ENCODE data around the gene EHD3. TPM values are rescaled to one million over a fixed set of nuclear protein-coding genes. Genes with fewer than 3 reads are reported as not detected.
A peak's percentile ranks its signal among the peaks of the same experiment; 100 is the strongest.

The EHD3 gene
- total and polyA plus RNA-seq, 2 of the 8 experiments (the other 6 are each of a cell fraction or from before 2014, with no cell fraction given) = 9.3 to 12.0 TPM

- Histone ChIP-seq H2BK20ac (ENCODE audit: low read length) (no peak overlapping the region), H3K23ac (ENCODE audit: insufficient read length) (no peak overlapping the region), H2BK12ac (ENCODE audit: low read depth, low read length) (no peak overlapping the region), H3K4me3 (ENCODE audit: extremely low read depth in 1 of 4, insufficient read depth in 2 of 4, low read depth in 3 of 4, low read length in 4 of 4) (no peak overlapping the region), H3K18ac (ENCODE audit: extremely low read depth, low read length) (no peak overlapping the region), H3K79me2 (ENCODE audit: control insufficient read depth in 1 of 2, insufficient read depth in 2 of 2, low read length in 2 of 2) (no peaks in the 10 kb centered on the region), H3K79me1 (ENCODE audit: low read depth, low read length) (no peaks in the 10 kb centered on the region; the same call in none of the 2 replicates), H4K5ac (ENCODE audit: insufficient read length, low read depth, low read length) (no peak overlapping the region), H2BK120ac (replicated peaks; ENCODE audit: low read depth, low read length) (no peak overlapping the region), H3K4me1 (replicated peaks in 1 of 4; ENCODE audit: control insufficient read depth in 3 of 4, insufficient read depth in 4 of 4, low read length in 3 of 4) (peaks cover 0 to 8% (median 2%) of the 10 kb centered on the region in 4 experiments; a peak in 3 of 7 replicates), H3K9ac (replicated peaks in 1 of 4; ENCODE audit: extremely low read depth in 1 of 4, low read depth in 3 of 4, low read length in 3 of 4) (no peak overlapping the region), H3K36me3 (ENCODE audit: control insufficient read depth in 2 of 4, insufficient read depth in 4 of 4, low read length in 3 of 4) (no peaks in the 10 kb centered on the region; a peak in 1 of 8 replicates), H2AFZ (ENCODE audit: low read length) (no peak overlapping the region), H4K20me1 (replicated peaks in 1 of 2; ENCODE audit: control insufficient read depth in 1 of 2, insufficient read depth in 2 of 2, low read length in 2 of 2) (no peaks in the 10 kb centered on the region), H2BK15ac (ENCODE audit: low read length) (no peak overlapping the region), H3K56ac (replicated peaks; ENCODE audit: insufficient read length, low read depth, low read length) (no peak overlapping the region), H3K27ac (ENCODE audit: low read depth, low read length) (no peak overlapping the region), H3K4ac (replicated peaks; ENCODE audit: insufficient read length, low read depth, low read length) (no peak overlapping the region), H3K23me2 (ENCODE audit: low read depth, low read length) (no peaks in the 10 kb centered on the region; the same call in 1 of the 2 replicates), H2AK5ac (ENCODE audit: low read depth, low read length) (no peak overlapping the region), H3K4me2 (ENCODE audit: insufficient read depth in 1 of 2, low read depth in 2 of 2, low read length in 2 of 2) (no peak overlapping the region; a peak in 2 of 4 replicates), H3K14ac (ENCODE audit: insufficient read length) (no peak overlapping the region), H3K27me3 (replicated peaks in 1 of 4; ENCODE audit: control insufficient read depth in 3 of 4, extremely low read depth in 1 of 4, insufficient read depth in 3 of 4, low read length in 3 of 4) (no peaks in the 10 kb centered on the region), H4K8ac (ENCODE audit: extremely low read depth, insufficient read depth, low read length) (peak overlapping the region; percentile 12; the same call in 1 of the 2 replicates), H3K9me3 (ENCODE audit: insufficient read depth in 2 of 2, low read depth in 1 of 2, low read length in 1 of 2) (no peaks in the 10 kb centered on the region), H4K91ac (replicated peaks; ENCODE audit: insufficient read length, low read length) (no peak overlapping the region), H2BK5ac (ENCODE audit: low read depth, low read length) (no peak overlapping the region)
- POLR2A ChIA-PET (ENCODE audit: partially characterized antibody) = interaction anchor here (2.3 kb wide), 1 partner anchor 22 kb away, joined by 10 read pairs; the partner anchor contains the start of gene EHD3
- CTCF ChIA-PET (ENCODE audit: partially characterized antibody) = interaction anchor here (0.6 to 2.7 kb wide), 7 partner anchors 12 to 448 kb away, joined by 3 to 15 read pairs (median 3); no protein-coding TSS in a partner anchor
- 85% methylated on average over 4 of the region's 4 CpGs; no CpG with 5 or more reads in 1 of the 2 experiments for WGBS, 2 experiments (ENCODE audit: extremely low coverage in 1 of 2, insufficient coverage in 1 of 2, insufficient read length in 1 of 2, insufficient replicate concordance in 2 of 2, low coverage in 1 of 2, low lambda C conversion rate in 2 of 2, missing lambda C conversion rate in 1 of 2)
- DNase-seq (ENCODE audit: low read depth in 1 of 2, low spot score in 2 of 2) (no peak), FAIRE-seq (no peak)
- TF ChIP-seq JUN (IDR thresholded peaks at IDR 0.05; ENCODE audit: low read depth, low read length) (no peak), GTF2F1 (IDR thresholded peaks at IDR 0.05; ENCODE audit: borderline replicate concordance, low read depth, low read length) (no peak), TBP (IDR thresholded peaks at IDR 0.05; ENCODE audit: low read depth, low read length) (no peak), KDM1A (IDR thresholded peaks at IDR 0.05; ENCODE audit: borderline replicate concordance, low read length) (no peak), EP300 (IDR thresholded peaks at IDR 0.05; ENCODE audit: borderline replicate concordance in 1 of 2, low read depth in 2 of 2, low read length in 2 of 2) (no peak), TEAD4 (IDR thresholded peaks at IDR 0.05; ENCODE audit: low read depth, low read length) (no peak), PHF8 (conservative IDR thresholded peaks at IDR 0.05; ENCODE audit: low read depth, low read length) (no peak), RXRA (IDR thresholded peaks at IDR 0.05; ENCODE audit: insufficient read depth, low read depth, low read length) (no peak), SIN3A (conservative IDR thresholded peaks at IDR 0.05 in 1 of 2, IDR thresholded peaks at IDR 0.05 in 1 of 2; ENCODE audit: low read depth in 1 of 2, low read length in 2 of 2) (no peak), POU5F1 (IDR thresholded peaks at IDR 0.05; ENCODE audit: low read depth, low read length) (no peak)
These were observed 22.8 kb downstream of the EHD3 start for GRCh38 chr2:31256611-31257382.

Data from H1 (cell line).